Measurements from ENCODE around the gene ATXN7L3. TPM values are rescaled to one million over a fixed set of nuclear protein-coding genes. Genes with fewer than 3 reads are reported as not detected.

ATXN7L3 gene
- total and polyA plus RNA-seq, 10 of the 15 experiments (the other 5 are each of a cell fraction or from before 2014, with no cell fraction given), result 0.71 to 78.7 (median 32.7) TPM

DNA sequence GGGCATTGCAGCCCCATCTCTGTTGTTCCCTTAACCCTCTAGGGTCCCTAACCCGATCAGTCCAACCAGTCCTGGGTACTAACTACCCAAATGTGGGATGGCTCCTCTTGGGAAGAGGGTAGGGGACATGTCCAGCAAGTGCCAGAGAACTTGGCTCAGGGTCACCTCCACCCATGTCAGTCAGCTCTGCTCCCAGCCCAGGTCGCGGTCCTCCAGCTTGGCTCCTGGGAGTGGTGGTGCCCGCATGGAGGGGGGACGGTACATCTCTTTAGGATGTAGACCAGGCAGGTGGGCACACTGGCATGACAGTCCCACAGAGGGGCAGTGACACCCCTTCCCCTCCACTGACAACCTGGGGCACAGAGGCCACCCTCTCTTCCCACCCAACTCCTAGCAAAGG is 6.9 kb downstream of the ATXN7L3 start:
- Histone ChIP-seq H3K4me1 (ENCODE audit: control insufficient read depth, insufficient read depth, low read length) (peaks cover 9% of the 10 kb centered on the region), H3K79me2 (ENCODE audit: control insufficient read depth, insufficient read depth, low read length) (peaks cover 17% of the 10 kb centered on the region), H3K9me3 (replicated peaks; ENCODE audit: control insufficient read depth, insufficient read depth, low read length) (no peaks in the 10 kb centered on the region), H4K20me1 (ENCODE audit: control insufficient read depth, insufficient read depth) (no peaks in the 10 kb centered on the region), H3K4me3 (no peak overlapping the region), H3K27ac (ENCODE audit: control insufficient read depth, insufficient read depth) (no peak overlapping the region), H3K9ac (ENCODE audit: control insufficient read depth, insufficient read depth, low read length) (no peak overlapping the region), H3K36me3 (ENCODE audit: control insufficient read depth in 2 of 2, insufficient read depth in 2 of 2, low read length in 1 of 2) (peaks cover 23 to 24% of the 10 kb centered on the region in 2 experiments), H2AFZ (ENCODE audit: control insufficient read depth, low read depth, low read length) (no peak overlapping the region), H3K4me2 (ENCODE audit: control insufficient read depth, insufficient read depth) (no peak overlapping the region), H3K27me3 (replicated peaks in 1 of 2; ENCODE audit: control insufficient read depth in 2 of 2, insufficient read depth in 2 of 2, low read length in 1 of 2) (no peaks in the 10 kb centered on the region)
- DNase-seq (ENCODE audit: low read depth, low spot score) (no peak), ATAC-seq (no peak), FAIRE-seq (no peak)
- in situ Hi-C loops (cut with MboI) (no loop called here), intact Hi-C loops (cut with micrococcal nuclease; ENCODE audit: unreplicated experiment) (no loop called here)
- TF ChIP-seq POLR2A (IDR thresholded peaks at IDR 0.05; ENCODE audit: low read depth, low read length) (peak; percentile 53; the same call in 1 of the 2 replicates), ZZZ3 (IDR thresholded peaks at IDR 0.05; ENCODE audit: control insufficient read depth, insufficient read length, low read depth) (no peak), NFYB (IDR thresholded peaks at IDR 0.05; ENCODE audit: insufficient read depth, low read depth, low read length) (no peak), FOXK2 (IDR thresholded peaks at IDR 0.05) (no peak)
- ChIA-PET CTCF (interaction anchor here (0.6 kb wide), 1 partner anchor 10 kb away, joined by 3 read pairs; no protein-coding TSS in a partner anchor), POLR2A (no interaction called here), SMC1A (ENCODE audit: uncharacterized antibody, unreplicated experiment) (no interaction called here), RAD21 (ENCODE audit: unreplicated experiment) (no interaction called here)
- 99% methylated on average over 5 of the region's 5 CpGs for WGBS (ENCODE audit: insufficient coverage, insufficient replicate concordance, low lambda C conversion rate, missing lambda C conversion rate)
- BruUV-seq (replicated peaks), result TSS peak; percentile 4

DNA sequence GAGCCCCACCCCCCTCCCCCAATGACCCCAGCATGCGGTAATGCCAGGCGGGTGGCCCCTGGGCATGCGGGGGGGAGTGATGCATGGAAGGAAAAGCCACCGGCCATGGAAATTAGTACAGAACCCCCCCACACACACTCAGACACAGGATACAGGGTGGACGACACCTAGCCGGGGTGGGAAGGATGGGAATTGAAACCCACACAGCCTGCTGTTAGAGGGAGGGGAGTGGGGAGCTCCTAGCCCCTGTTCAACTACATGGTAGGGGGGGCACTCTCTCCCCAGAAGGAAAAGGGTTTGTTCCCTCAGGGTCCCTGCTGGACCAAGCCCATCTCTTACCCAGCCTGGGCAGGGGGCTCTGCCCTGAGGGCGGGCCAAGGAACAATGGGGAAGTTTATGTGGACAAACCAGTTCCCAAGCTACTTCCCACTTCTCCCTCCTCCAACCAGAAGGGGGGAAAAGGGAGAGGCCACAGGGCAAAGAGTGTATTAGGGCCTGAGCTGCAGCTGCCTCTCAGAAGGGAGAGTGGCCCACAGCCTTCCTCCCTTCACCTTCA is 7.7 kb downstream of the ATXN7L3 start:
- ChIA-PET RAD21 (ENCODE audit: unreplicated experiment) (no interaction called here), SMC1A (ENCODE audit: uncharacterized antibody, unreplicated experiment) (no interaction called here), CTCF (interaction anchor here (1.2 kb wide), 1 partner anchor 12 kb away, joined by 4 read pairs; no protein-coding TSS in a partner anchor), POLR2A (no interaction called here)
- H4K20me1 ChIP-seq (ENCODE audit: control insufficient read depth, insufficient read depth), result no peaks in the 10 kb centered on the region
- ATAC-seq (no peak), FAIRE-seq (no peak), DNase-seq (ENCODE audit: low read depth, low spot score) (no peak)
- TF ChIP-seq POLR2AphosphoS5 (IDR thresholded peaks at IDR 0.05; ENCODE audit: low read length) (peak; percentile 16; the same call in 1 of the 2 replicates), RFX5 (IDR thresholded peaks at IDR 0.05; ENCODE audit: low read depth, low read length) (no peak), CBX3 (IDR thresholded peaks at IDR 0.05; ENCODE audit: borderline replicate concordance, low read depth) (no peak), IKZF1 (conservative IDR thresholded peaks at IDR 0.05) (no peak), POLR2A (IDR thresholded peaks at IDR 0.05; ENCODE audit: low read depth, low read length) (peak; percentile 29)
- intact Hi-C loops (cut with micrococcal nuclease; ENCODE audit: unreplicated experiment), result no loop called here
- WGBS (ENCODE audit: insufficient coverage, insufficient replicate concordance, low lambda C conversion rate, missing lambda C conversion rate), result 91% methylated on average over 7 of the region's 7 CpGs
- peaks cover 4% of the 10 kb centered on the region for H3K4me1 ChIP-seq (ENCODE audit: control insufficient read depth, insufficient read depth, low read length)
- H3K4me2 ChIP-seq (ENCODE audit: control insufficient read depth, insufficient read depth), result no peak overlapping the region
- no peak overlapping the region for H3K9ac ChIP-seq (ENCODE audit: control insufficient read depth, insufficient read depth, low read length)
- peaks cover 17% of the 10 kb centered on the region for H3K79me2 ChIP-seq (ENCODE audit: control insufficient read depth, insufficient read depth, low read length)
- H2AFZ ChIP-seq (ENCODE audit: control insufficient read depth, low read depth, low read length), result no peak overlapping the region
- BruUV-seq (replicated peaks), result no TSS peak
- peaks cover 21 to 23% of the 10 kb centered on the region in 2 experiments for H3K36me3 ChIP-seq (ENCODE audit: control insufficient read depth in 2 of 2, insufficient read depth in 2 of 2, low read length in 1 of 2)
- no peaks in the 10 kb centered on the region for H3K27me3 ChIP-seq (replicated peaks in 1 of 2; ENCODE audit: control insufficient read depth in 2 of 2, insufficient read depth in 2 of 2, low read length in 1 of 2)
- H3K4me3 ChIP-seq, result no peak overlapping the region
- no peak overlapping the region for H3K27ac ChIP-seq (ENCODE audit: control insufficient read depth, insufficient read depth)
- H3K9me3 ChIP-seq (replicated peaks; ENCODE audit: control insufficient read depth, insufficient read depth, low read length), result no peaks in the 10 kb centered on the region
- in situ Hi-C loops (cut with MboI), result no loop called here
